ENCODE results near the gene GRHPR. TPM values are rescaled to one million over a fixed set of nuclear protein-coding genes. Genes with fewer than 3 reads are reported as not detected.

GRHPR gene
- total RNA-seq, 1 donor from 2014 or later, result 125 TPM

- DNase-seq (ENCODE audit: low spot score), result no peak
These were observed 24.0 kb upstream of the GRHPR start for GRCh38 chr9:37398464-37399025.

- no peak for DNase-seq (ENCODE audit: low spot score)
These were observed 23.2 kb upstream of the GRHPR start for GRCh38 chr9:37399336-37399735.

- no peak for DNase-seq (ENCODE audit: low spot score)
These were observed 17.9 kb upstream of the GRHPR start for GRCh38 chr9:37404590-37404989.

GRCh38 chr9:37405350-37405749 lies 17.1 kb upstream of the GRHPR start:
- no peak for DNase-seq (ENCODE audit: low spot score)

GRCh38 chr9:37405764-37406380 lies 16.6 kb upstream of the GRHPR start:
- DNase-seq (ENCODE audit: low spot score), result no peak

GRCh38 chr9:37406603-37407401 lies 15.7 kb upstream of the GRHPR start:
- DNase-seq (ENCODE audit: low spot score), result no peak

- no peak for DNase-seq (ENCODE audit: low spot score)
These were observed 15.0 kb upstream of the GRHPR start for GRCh38 chr9:37407468-37407867.

- no peak for DNase-seq (ENCODE audit: low spot score)
These were observed 13.4 kb upstream of the GRHPR start for GRCh38 chr9:37408933-37409710.

- no peak for DNase-seq (ENCODE audit: low spot score)
These were observed 12.1 kb upstream of the GRHPR start for GRCh38 chr9:37410354-37410861.

- no peak for DNase-seq (ENCODE audit: low spot score)
These were observed 11.3 kb upstream of the GRHPR start for GRCh38 chr9:37410969-37411785.

- DNase-seq (ENCODE audit: low spot score), result no peak
These were observed 9.9 kb upstream of the GRHPR start for GRCh38 chr9:37412431-37413151.

GRCh38 chr9:37413311-37413710 lies 9.2 kb upstream of the GRHPR start:
- DNase-seq (ENCODE audit: low spot score), result no peak

- no peak for DNase-seq (ENCODE audit: low spot score)
These were observed 8.0 kb upstream of the GRHPR start for GRCh38 chr9:37414503-37414943.

- peak; percentile 76 for DNase-seq (ENCODE audit: low spot score)
These were observed 7.3 kb upstream of the GRHPR start for GRCh38 chr9:37415011-37415719.

GRCh38 chr9:37417252-37417803 lies 5.2 kb upstream of the GRHPR start:
- no peak for DNase-seq (ENCODE audit: low spot score)

GRCh38 chr9:37417857-37418618 lies 4.5 kb upstream of the GRHPR start:
- DNase-seq (ENCODE audit: low spot score), result peak; percentile 52

GRCh38 chr9:37419204-37419603 lies 3.3 kb upstream of the GRHPR start:
- no peak for DNase-seq (ENCODE audit: low spot score)
